Thymus (tissue), 14 donors: Measurements from ENCODE around the gene CFAP90. TPM values are rescaled to one million over a fixed set of nuclear protein-coding genes. Genes with fewer than 3 reads are reported as not detected.

ENCODE experiments used
- DNase-seq, 9 donors: peaks; one replicate each; pipeline ENCODE4 v3.0.0-alpha.2; 2013; ENCODE audit warnings: low spot score in 9 of 9, low read depth in 6 of 9, missing footprints in 1 of 9
- H3K27ac ChIP-seq, 2 donors: one replicate each; pipeline ENCODE4 v1.5.1; 2013; ENCODE audit warnings: control low read depth in 1 of 2, low read depth in 1 of 2, low read length in 1 of 2, mild to moderate bottlenecking in 1 of 2, moderate library complexity in 1 of 2
- H3K27me3 ChIP-seq, 2 donors: one replicate each; pipeline ENCODE4 v1.5.1; 2013; ENCODE audit warnings: low read length in 1 of 2; ENCODE audit not compliant: control insufficient read depth in 2 of 2, insufficient read depth in 1 of 2
- H3K36me3 ChIP-seq, 2 donors: one replicate each; pipeline ENCODE4 v1.5.1; 2013; ENCODE audit warnings: low read length in 1 of 2, mild to moderate bottlenecking in 1 of 2, moderate library complexity in 1 of 2; ENCODE audit not compliant: control insufficient read depth in 2 of 2, insufficient read depth in 2 of 2
- H3K4me1 ChIP-seq, 2 donors: one replicate each; pipeline ENCODE4 v1.5.1; 2013; ENCODE audit warnings: low read length in 2 of 2; ENCODE audit not compliant: control insufficient read depth in 2 of 2, insufficient read depth in 2 of 2
- H3K4me3 ChIP-seq, 2 donors: one replicate each; pipeline ENCODE4 v1.5.1; 2013; ENCODE audit warnings: low read length in 2 of 2, control low read depth in 1 of 2, mild to moderate bottlenecking in 1 of 2
- H3K9me3 ChIP-seq, 2 donors: one replicate each; pipeline ENCODE4 v1.5.1; 2013; ENCODE audit warnings: low read length in 1 of 2, mild to moderate bottlenecking in 1 of 2; ENCODE audit not compliant: control insufficient read depth in 2 of 2, insufficient read depth in 1 of 2
- WGBS: extraction: QIAGEN DNeasy Blood & Tissue Kit; methylation state at CpG from one replicate; pipeline ENCODE4 v1.1.7; 2013; 5-methylcytosine and 5-hydroxymethylcytosine counted together
- long read RNA-seq, 10 donors: transcript quantifications; one replicate each; lab custom pipeline, GENCODE V29; 2026
- polyA plus RNA-seq: library from polyadenylated mRNA; stranded (reverse); fragments of 200-250 nt; gene quantifications from one replicate; pipeline ENCODE4 v1.2.3, GENCODE V29; 2013
- total RNA-seq: library from RNA; stranded (reverse); fragments of 120-200 nt; gene quantifications from one replicate; pipeline ENCODE4 v1.2.4, GENCODE V29; 2013
- donor health status: healthy.

CFAP90 gene
- 0.76 TPM for total RNA-seq
- polyA plus RNA-seq: 1.2 TPM
- long read RNA-seq, donor 1: 0 reads
- long read RNA-seq, donor 2: 0 reads
- long read RNA-seq, donor 3, partial matches to known transcripts: 0 of 2 reads
- long read RNA-seq, donor 3, other reads (novel, unspliced or antisense): 0 of 2 reads
- long read RNA-seq, donor 4: 0 reads
- long read RNA-seq, donor 5: 0 reads
- long read RNA-seq, donor 6, partial matches to known transcripts: 0 of 1 reads
- long read RNA-seq, donor 6, other reads (novel, unspliced or antisense): 0 of 1 reads
- long read RNA-seq, donor 7, partial matches to known transcripts: 0 of 2 reads
- long read RNA-seq, donor 7, other reads (novel, unspliced or antisense): 0 of 2 reads
- long read RNA-seq, donor 8, partial matches to known transcripts: 0 of 1 reads
- long read RNA-seq, donor 8, other reads (novel, unspliced or antisense): 0 of 1 reads
- long read RNA-seq, donor 9: 0 reads
- long read RNA-seq, donor 10: 0 reads

GRCh38 chr5:7850395-7851239, at the start of gene CFAP90:
Gene CFAP90 (minus strand): TSS chr5:7851133. CDS start chr5:7851021, 112 bp downstream.
- Histone ChIP-seq H3K9me3 (peaks cover 3 to 4% of the 10 kb centered on the region in 2 donors), H3K27me3 (peaks cover 33 to 51% of the 10 kb centered on the region in 2 donors), H3K27ac (no peak within 1 kb of the TSS), H3K36me3 (no peaks in the 10 kb centered on the region), H3K4me3 (peak within 1 kb of the TSS; percentile 13 to 53), H3K4me1 (peaks cover 2 to 7% of the 10 kb centered on the region in 2 donors)
- DNase-seq: peak in 2 of 9 donors; percentile 18 to 19
- 2% methylated on average over 76 of the region's 76 CpGs for WGBS

GRCh38 chr5:7897014-7897600, 46.2 kb upstream of the CFAP90 start:
- Histone ChIP-seq H3K9me3 (no peaks in the 10 kb centered on the region), H3K4me3 (no peak overlapping the region), H3K4me1 (no peaks in the 10 kb centered on the region), H3K27me3 (no peaks in the 10 kb centered on the region), H3K36me3 (peaks cover 44 to 54% of the 10 kb centered on the region in 2 donors), H3K27ac (no peak overlapping the region)
- peak in 1 of 9 donors; percentile 4 for DNase-seq
- 93% methylated on average over 5 of the region's 5 CpGs for WGBS

- H3K4me1 ChIP-seq: no peaks in the 10 kb centered on the region
- 96% methylated on average over 2 of the region's 2 CpGs for WGBS
- H3K27me3 ChIP-seq: no peaks in the 10 kb centered on the region
- H3K4me3 ChIP-seq: no peak overlapping the region
- H3K9me3 ChIP-seq: no peaks in the 10 kb centered on the region
- no peak for DNase-seq
- no peak overlapping the region for H3K27ac ChIP-seq
- H3K36me3 ChIP-seq: peaks cover 43 to 59% of the 10 kb centered on the region in 2 donors
These were observed 43.9 kb upstream of the CFAP90 start for GRCh38 chr5:7894860-7895259.

GRCh38 chr5:7894439-7894838, 43.5 kb upstream of the CFAP90 start:
- 97% methylated on average over 5 of the region's 5 CpGs for WGBS
- Histone ChIP-seq H3K36me3 (peaks cover 44 to 59% of the 10 kb centered on the region in 2 donors), H3K27me3 (no peaks in the 10 kb centered on the region), H3K4me1 (no peaks in the 10 kb centered on the region), H3K4me3 (no peak overlapping the region), H3K9me3 (no peaks in the 10 kb centered on the region), H3K27ac (no peak overlapping the region)
- no peak for DNase-seq

GRCh38 chr5:7888901-7889300, 38.0 kb upstream of the CFAP90 start:
- Histone ChIP-seq H3K27me3 (no peaks in the 10 kb centered on the region), H3K4me1 (no peaks in the 10 kb centered on the region), H3K27ac (no peak overlapping the region), H3K36me3 (peaks cover 37 to 54% of the 10 kb centered on the region in 2 donors), H3K9me3 (no peaks in the 10 kb centered on the region), H3K4me3 (no peak overlapping the region)
- 98% methylated on average over 9 of the region's 9 CpGs for WGBS
- DNase-seq: no peak

- H3K9me3 ChIP-seq: no peaks in the 10 kb centered on the region
- peak in 2 of 9 donors; percentile 10 to 32 for DNase-seq
- no peaks in the 10 kb centered on the region for H3K4me1 ChIP-seq
- no peaks in the 10 kb centered on the region for H3K27me3 ChIP-seq
- 89% methylated on average over 7 of the region's 7 CpGs for WGBS
- H3K4me3 ChIP-seq: no peak overlapping the region
- H3K36me3 ChIP-seq: peaks cover 39 to 51% of the 10 kb centered on the region in 2 donors
- H3K27ac ChIP-seq: no peak overlapping the region
These were observed 36.0 kb upstream of the CFAP90 start for GRCh38 chr5:7886849-7887475.

GRCh38 chr5:7884491-7885267, 33.7 kb upstream of the CFAP90 start:
- Histone ChIP-seq H3K27ac (no peak overlapping the region), H3K4me1 (no peaks in the 10 kb centered on the region), H3K4me3 (no peak overlapping the region), H3K27me3 (no peaks in the 10 kb centered on the region), H3K36me3 (peaks cover 39 to 51% of the 10 kb centered on the region in 2 donors), H3K9me3 (no peaks in the 10 kb centered on the region)
- 98% methylated on average over 5 of the region's 5 CpGs for WGBS
- DNase-seq: no peak

- Histone ChIP-seq H3K36me3 (peaks cover 38 to 51% of the 10 kb centered on the region in 2 donors), H3K27me3 (no peaks in the 10 kb centered on the region), H3K9me3 (no peaks in the 10 kb centered on the region), H3K27ac (no peak overlapping the region), H3K4me3 (no peak overlapping the region), H3K4me1 (no peaks in the 10 kb centered on the region)
- DNase-seq: no peak
- WGBS: 95% methylated on average over 4 of the region's 4 CpGs
These were observed 32.0 kb upstream of the CFAP90 start for GRCh38 chr5:7882926-7883325.
